Activated CD4-positive, alpha-beta T cell treated with anti-CD3 and anti-CD28 coated beads, Interleukin-2, amount 50 U/mL, for 1 hour (primary cell): ENCODE data around the gene RHOD.

Source experiments
- DNase-seq: peaks from one replicate; pipeline ENCODE4 v3.0.0-alpha.2; 2020

RHOD gene

GRCh38 chr11:67062526-67063373 lies 6.1 kb downstream of the RHOD start:
- no peak for DNase-seq

- no peak for DNase-seq
Measured at GRCh38 chr11:67066333-67066709, 9.7 kb downstream of the RHOD start.

GRCh38 chr11:67071420-67072284 lies 15.0 kb downstream of the RHOD start:
- DNase-seq = peak; percentile 67

- DNase-seq = no peak
Measured at GRCh38 chr11:67072295-67072694, 15.6 kb downstream of the RHOD start.

- no peak for DNase-seq
Measured at GRCh38 chr11:67073908-67074307, 17.3 kb downstream of the RHOD start.

GRCh38 chr11:67076202-67076601 lies 19.6 kb downstream of the RHOD start:
- DNase-seq = no peak

- no peak for DNase-seq
Measured at GRCh38 chr11:67079065-67079705, 22.5 kb downstream of the RHOD start.

- no peak for DNase-seq
Measured at GRCh38 chr11:67082071-67082791, 25.6 kb downstream of the RHOD start.

- DNase-seq = no peak
Measured at GRCh38 chr11:67083786-67084366, 27.2 kb downstream of the RHOD start.

- no peak for DNase-seq
Measured at GRCh38 chr11:67085617-67086016, 29.0 kb downstream of the RHOD start.

- DNase-seq = no peak
Measured at GRCh38 chr11:67090717-67091116, 34.1 kb downstream of the RHOD start.

- DNase-seq = no peak
Measured at GRCh38 chr11:67095214-67095507, 38.5 kb downstream of the RHOD start.

GRCh38 chr11:67098799-67099429 lies 42.3 kb downstream of the RHOD start:
- DNase-seq = no peak

GRCh38 chr11:67099831-67100324 lies 43.2 kb downstream of the RHOD start:
- DNase-seq = no peak

GRCh38 chr11:67102664-67103063 lies 46.0 kb downstream of the RHOD start:
- DNase-seq = no peak

GRCh38 chr11:67105964-67106363 lies 49.3 kb downstream of the RHOD start:
- DNase-seq = no peak

- no peak for DNase-seq
Measured at GRCh38 chr11:67111261-67111660, 54.6 kb downstream of the RHOD start.

- no peak for DNase-seq
Measured at GRCh38 chr11:67113231-67113721, 56.6 kb downstream of the RHOD start.

- DNase-seq = no peak
Measured at GRCh38 chr11:67114275-67114896, 57.7 kb downstream of the RHOD start.

GRCh38 chr11:67116758-67117105 lies 60.1 kb downstream of the RHOD start:
- no peak for DNase-seq

- no peak for DNase-seq
Measured at GRCh38 chr11:67117176-67117575, 60.5 kb downstream of the RHOD start.
